GM18517 (cell line): ENCODE results near the gene ATP9A.
"Not testable (repeated sequence)": the region's sequence is repeated elsewhere in the genome, so short reads cannot be mapped to it uniquely, and the experiment has no call there.

Experiments used
- ATAC-seq: cut with Tn5 transposase; IDR thresholded peaks from one replicate; pipeline ENCODE4 v1.9.1; 2021; ENCODE audit warnings: mild to moderate bottlenecking, moderate library complexity; ENCODE audit not compliant: unreplicated experiment

The ATP9A gene, protein sequence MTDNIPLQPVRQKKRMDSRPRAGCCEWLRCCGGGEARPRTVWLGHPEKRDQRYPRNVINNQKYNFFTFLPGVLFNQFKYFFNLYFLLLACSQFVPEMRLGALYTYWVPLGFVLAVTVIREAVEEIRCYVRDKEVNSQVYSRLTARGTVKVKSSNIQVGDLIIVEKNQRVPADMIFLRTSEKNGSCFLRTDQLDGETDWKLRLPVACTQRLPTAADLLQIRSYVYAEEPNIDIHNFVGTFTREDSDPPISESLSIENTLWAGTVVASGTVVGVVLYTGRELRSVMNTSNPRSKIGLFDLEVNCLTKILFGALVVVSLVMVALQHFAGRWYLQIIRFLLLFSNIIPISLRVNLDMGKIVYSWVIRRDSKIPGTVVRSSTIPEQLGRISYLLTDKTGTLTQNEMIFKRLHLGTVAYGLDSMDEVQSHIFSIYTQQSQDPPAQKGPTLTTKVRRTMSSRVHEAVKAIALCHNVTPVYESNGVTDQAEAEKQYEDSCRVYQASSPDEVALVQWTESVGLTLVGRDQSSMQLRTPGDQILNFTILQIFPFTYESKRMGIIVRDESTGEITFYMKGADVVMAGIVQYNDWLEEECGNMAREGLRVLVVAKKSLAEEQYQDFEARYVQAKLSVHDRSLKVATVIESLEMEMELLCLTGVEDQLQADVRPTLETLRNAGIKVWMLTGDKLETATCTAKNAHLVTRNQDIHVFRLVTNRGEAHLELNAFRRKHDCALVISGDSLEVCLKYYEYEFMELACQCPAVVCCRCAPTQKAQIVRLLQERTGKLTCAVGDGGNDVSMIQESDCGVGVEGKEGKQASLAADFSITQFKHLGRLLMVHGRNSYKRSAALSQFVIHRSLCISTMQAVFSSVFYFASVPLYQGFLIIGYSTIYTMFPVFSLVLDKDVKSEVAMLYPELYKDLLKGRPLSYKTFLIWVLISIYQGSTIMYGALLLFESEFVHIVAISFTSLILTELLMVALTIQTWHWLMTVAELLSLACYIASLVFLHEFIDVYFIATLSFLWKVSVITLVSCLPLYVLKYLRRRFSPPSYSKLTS

DNA sequence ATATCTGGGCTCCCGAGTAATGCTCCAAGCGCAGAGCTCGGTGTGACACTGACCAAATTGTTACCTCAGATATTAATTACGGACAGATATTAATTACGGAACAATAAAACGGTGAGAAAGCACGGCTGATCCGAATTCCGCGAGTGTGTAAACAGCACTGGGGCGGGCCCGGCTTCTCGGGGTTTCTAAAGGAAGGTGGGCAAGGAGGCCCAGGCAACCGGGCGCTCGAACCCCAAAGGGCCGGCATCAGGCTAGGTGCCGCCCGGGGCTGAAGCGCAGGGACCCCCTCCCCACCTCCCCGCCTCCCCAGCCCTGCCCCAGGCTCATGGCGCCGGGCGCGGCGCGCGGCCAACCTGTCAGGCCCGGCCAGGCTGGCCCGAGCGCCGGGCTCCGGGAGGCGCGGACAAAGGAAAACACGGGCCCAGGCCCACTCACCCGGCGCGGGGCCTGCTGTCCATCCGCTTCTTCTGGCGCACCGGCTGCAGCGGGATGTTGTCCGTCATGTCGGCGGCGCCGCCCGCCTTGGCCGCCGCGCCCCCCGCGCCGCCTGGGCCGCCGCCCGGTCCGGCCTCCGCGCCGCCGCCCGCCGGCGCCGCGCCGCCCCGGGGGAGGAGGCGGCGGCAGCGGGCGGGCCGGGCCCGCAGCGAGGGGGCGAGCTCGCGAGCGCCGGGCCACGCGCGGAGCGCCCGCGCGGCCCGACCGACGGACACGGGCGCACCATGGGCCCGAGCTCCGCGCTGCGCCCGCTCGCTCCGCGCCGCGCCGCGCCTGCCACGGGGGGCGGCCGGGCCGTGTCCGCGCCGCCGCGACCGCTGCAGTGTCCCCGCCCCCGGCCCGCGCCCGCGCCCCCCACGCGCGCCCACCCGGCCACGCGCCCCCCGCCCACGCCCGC lies at the start of gene ATP9A:
TSS of gene ATP9A (minus strand) at position 524 of the 892 bp plus-strand sequence. CDS start at position 503, 21 bp downstream.
- ATAC-seq = no peak

DNA sequence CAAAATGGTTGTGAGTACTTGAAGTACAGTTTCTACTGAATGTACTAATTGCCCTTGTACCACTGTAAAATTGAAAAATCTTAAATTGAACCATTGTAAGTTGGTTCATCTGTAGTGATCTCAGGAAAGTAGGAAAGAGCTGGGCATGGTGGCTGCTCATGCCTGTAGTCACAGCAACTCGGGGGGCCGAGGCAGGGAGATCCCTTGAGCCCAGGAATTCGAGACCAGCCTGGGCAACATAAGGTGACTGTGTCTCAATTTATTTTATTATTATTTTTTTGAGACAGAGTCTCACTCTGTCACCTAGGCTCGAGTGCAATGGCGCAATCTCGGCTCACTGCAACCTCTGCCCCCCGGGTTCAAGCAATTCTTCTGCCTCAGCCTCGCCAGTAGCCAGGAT lies 48.7 kb upstream of the ATP9A start:
- ATAC-seq = not testable (repeated sequence)

DNA sequence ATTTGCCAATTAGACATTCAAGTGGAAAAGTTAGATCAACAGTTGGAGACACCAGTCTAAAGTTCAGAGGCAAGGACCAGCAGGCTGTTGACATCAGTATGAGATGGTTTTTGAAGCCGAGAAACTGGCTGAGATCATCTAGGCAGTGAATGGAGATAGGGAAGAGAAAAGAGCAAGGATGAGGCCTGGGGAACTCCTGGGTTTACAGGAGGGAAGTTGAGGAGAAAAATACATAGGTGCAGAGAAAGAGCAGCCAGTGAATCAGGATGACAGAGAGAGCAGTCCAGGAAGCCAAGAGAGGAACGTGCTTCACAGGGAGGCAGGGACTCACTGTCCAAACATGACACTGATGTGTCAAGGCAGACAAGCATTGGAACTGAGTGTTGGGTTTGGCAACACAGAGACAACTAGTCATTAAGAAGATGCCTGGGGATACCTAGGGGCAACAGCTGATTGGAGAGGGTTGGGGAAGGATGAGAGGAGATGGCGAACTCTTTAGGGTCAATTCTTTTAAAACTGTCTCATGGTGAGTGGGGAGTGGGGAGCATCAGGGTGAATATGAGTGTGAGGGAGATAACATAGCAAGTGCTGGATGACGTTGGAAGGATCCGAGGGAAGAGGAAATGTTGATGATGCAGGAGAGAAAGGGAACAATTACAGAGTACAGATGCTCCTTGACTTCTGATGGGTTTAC lies 47.3 kb upstream of the ATP9A start:
- ATAC-seq = no peak

DNA sequence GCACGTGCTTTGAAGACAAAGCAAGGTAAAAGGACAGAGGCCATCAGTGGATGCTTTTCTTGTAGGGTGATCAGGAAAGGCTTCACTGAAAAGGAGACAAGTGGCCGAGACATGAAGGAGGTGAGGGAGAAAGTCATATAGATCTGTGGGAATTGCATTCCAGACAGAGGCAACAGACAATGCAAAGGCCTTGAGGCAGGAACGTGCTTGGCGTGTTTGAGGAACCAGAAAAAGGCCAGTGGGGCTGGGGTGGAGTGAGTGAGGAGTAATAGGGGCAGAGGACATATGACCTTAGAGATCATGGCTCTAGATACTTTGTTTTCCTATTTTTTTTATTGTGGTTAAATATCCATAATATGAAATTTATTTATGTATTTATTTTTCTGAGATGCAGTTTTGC lies 44.7 kb upstream of the ATP9A start:
- ATAC-seq = no peak

DNA sequence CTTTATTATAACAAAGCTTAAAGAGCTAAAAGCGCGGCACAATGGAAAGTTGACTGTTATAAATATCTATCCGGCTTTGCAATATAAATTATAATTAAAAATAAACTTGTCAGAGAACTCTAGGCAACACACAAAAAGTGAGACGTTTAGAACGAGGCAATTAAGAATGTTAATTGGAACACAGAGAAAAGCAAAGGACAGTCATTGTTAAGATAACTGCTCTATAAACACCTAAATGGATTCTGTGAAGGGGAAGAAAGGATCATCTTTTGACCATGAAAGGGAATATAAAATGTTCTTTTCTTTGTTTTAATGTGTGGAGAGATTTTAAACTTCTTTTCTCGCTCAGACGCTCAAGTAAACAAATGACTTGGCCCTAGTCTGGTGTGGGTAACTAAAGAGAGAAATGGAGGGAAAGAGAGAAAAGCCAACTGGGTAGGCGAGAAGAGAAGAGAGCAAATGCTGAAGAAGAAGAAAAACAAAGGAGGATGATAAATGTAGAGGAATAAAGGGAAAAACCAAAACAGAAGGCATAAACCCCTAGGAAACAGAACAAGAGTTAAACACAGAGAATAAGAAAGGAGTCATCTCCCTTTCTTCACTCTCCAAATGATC lies 43.4 kb upstream of the ATP9A start:
- no peak for ATAC-seq

DNA sequence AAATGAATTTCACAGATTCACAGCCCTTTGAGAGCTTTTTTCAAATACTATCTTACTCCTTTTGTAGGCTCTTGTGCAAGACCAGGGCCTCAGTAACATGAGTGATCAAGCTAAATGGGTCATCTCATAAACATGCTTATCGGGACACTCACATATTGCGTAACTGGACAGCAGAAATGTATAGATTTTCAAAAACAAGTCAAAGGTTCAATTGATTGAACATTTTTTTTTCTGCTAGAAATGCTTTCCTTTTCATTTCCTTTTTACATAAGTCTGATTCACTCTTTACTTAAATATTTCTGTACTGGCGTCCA lies 42.8 kb upstream of the ATP9A start:
- no peak for ATAC-seq

DNA sequence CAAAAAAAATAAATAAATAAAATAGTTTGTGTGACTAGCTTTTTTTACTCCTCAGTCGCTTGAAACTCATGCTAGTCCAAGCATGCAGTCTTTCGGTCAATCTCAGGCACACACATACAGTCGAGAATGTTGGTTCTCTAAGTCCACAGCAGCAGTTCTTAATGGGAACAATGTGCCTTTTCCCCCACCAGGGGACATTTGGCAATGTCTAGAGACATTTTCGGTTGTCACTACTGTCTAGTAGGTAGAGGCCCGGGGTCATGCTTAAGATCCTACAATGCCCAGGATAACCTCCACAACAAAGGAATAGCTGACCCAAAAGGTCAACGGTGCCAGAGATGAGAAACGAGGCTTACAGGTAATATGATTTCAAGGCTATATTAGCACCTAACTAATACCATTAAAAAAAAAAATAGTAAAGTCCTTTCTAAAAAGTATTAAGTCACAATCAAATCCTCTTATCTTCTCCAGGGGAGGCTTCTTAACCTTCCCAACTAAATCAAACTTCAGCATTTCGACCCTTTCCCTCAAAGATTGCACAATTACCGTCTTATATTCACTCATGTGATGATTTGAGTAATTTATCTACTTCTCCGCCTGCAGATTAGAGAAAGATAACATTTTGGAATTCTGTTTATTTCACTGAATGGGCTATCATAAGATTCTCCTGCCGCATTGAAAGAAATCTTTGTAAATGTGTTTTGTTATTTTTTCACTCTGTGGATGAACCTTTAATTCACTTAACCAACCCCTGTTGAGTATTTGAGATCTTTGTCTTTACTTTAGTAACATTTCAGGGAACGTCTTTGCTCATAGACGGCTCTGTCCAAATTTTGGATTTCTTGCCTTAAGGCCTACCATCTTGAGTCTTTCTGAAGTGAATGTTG lies 42.2 kb upstream of the ATP9A start:
- no peak for ATAC-seq

DNA sequence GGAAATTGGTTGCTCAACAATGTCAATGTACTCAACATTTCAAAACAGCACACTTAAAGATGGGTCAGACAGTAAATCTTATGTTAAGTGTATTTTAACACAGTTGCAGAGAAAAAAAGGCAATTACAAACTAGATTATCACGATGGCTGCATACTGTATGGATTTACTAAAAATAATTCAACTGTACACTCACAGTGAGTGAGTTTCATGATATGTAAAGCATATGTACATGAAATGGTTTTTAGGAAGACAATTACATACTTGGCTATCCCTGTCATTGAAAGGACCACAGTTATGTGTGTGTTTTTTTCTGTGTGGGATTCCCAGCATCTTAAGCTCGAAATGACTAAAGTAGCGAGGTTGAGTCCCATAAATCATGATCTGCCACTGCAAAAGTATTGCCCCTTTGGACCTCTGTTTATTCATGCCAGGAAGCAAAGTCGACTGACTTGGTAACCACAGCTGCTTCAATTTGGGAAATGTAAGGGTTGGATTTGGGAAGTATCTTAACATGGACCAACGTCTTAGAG lies 39.6 kb upstream of the ATP9A start:
- no peak for ATAC-seq

DNA sequence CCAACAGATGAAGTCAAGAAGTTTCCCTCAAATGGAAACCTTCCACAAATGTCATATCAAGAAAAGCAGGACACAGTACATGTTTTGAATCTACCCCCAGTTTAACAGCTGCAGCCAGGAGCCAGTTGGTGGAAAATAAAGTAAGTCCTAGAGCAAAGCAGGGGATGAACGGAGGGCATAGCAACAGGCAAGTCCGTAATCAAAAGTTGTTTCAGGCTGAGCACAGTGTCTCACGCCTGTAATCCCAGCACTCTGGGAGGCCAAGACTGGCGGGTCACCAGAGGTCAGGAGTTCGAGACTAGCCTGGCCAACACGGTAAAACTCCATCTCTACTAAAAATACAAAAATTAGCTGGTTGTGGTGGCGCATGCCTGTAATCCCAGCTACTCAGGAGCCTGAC lies 36.6 kb upstream of the ATP9A start:
- ATAC-seq = no peak

DNA sequence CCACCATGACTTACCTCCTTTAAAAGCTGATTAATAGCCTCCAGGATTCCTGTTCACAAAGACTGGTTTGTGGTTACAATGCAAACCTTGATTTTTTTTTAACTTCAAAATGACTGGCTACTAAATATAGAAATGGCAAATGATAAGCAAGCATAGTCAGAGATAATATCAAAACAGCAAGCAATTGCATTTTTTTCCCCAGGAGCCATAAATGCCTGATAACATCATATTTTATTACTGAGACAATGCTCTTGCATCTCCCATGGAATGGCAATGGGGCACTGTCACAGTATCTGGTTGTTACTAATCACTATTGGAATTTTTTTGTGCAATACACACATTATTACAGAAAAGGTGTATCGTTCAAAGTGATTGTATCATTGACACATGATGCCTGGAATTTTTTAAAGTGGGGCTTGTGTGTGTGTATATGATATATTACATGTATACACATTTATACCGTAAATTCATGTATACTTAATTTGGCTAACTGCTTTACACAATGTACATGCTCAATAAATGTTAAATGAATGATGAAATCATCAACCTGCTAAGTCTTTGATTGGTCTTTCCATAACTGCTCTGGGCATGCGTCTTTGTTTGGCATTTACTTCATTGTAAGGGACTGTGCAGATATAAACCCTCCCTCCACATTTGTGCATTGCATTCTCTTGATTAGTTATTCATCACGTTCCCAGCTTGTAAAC lies 35.1 kb upstream of the ATP9A start:
- ATAC-seq = no peak

DNA sequence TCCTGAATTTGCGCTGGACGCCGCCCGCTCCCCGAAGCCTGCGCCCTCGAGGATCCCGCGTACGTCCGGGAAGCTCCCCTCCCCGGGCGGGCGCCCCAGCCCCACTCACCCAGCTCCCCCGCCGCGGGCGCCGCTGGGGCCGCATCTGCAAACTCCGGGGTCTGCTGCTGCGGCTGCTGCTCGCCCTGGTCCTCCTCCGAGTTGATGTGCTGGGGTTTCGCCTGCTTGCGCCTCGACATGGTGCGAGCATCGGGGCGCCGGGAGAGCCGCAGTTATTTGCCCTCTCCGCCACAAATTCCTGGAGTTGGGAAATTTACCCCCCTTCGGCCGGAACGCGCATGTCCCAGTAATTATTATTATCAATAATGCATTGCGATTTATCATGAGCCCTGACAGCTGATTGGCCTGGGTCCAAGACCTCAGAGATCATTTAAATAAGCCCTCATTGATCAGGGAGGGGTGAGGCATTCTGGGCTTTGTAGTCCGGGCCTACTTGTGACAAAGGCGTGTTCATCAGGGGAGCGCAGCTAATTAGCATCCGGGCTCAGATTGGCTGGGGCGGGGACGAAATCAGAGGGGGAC lies 34.1 kb upstream of the ATP9A start, which contains the start of gene SALL4:
TSS of gene SALL4 (minus strand) at position 352 of the 582 bp plus-strand sequence. CDS start at position 239, 113 bp downstream.
- ATAC-seq = no peak

DNA sequence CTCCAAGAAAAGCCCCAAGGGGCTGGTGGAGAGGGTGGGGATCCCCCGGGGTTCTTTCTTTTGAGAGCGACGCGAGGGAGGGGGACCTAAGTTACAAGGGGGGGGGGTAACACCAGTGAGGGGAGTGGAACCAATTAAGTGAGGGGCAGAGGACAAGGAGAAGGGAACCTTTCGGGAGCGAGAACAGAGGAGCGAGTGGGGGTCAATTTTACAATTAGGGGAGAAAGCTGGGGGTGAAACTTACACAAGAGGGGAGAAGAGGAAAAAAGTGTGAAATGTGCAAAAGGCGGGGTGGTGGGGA lies 33.6 kb upstream of the ATP9A start:
- no peak for ATAC-seq

DNA sequence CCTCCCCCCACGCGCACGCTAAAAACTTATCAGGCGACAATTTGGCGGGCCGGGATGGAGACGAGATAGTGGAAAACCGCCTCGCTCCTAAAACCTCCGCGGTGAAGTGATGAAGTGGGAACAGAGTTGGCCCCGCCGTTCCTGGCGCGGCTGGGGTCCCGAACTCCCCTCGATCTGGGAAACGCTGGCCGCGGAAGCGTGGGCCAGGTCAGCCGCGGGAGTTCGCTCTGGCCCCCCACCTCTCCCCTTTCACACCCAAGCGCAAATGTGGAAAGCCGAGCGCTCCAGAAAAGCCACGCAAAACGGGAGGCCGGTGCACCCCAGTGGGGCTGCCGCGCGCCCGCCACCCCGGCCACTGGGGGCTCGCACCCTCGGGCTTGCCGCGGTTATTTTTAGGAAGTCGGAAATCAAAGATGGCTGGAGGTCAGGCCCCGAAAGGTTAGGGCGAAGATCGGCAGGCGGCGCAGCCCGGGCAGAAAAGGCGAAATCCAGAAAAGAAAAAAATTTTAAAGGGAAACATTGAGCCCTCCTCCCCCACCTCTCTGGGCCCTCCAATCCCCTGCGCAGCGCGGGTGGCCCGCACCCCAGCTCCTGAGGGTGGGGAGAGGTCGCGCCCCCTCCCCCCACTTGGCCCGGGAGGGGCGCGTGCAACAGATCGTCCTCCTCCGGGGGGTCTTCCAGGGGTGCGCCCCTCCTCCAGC lies 33.1 kb upstream of the ATP9A start:
- ATAC-seq = no peak

DNA sequence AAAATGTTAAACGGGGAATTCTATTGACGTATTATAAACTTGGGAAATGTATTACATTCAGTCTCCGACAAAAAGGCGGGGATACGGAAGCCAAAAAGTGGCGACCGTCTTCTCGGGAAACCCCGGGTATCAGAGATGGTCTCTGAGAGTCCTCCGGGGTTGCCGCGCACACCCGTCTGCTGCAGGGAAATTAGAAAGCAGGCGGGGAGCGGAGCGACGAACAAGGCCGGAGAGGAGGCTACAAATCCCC lies 32.6 kb upstream of the ATP9A start:
- ATAC-seq = no peak

DNA sequence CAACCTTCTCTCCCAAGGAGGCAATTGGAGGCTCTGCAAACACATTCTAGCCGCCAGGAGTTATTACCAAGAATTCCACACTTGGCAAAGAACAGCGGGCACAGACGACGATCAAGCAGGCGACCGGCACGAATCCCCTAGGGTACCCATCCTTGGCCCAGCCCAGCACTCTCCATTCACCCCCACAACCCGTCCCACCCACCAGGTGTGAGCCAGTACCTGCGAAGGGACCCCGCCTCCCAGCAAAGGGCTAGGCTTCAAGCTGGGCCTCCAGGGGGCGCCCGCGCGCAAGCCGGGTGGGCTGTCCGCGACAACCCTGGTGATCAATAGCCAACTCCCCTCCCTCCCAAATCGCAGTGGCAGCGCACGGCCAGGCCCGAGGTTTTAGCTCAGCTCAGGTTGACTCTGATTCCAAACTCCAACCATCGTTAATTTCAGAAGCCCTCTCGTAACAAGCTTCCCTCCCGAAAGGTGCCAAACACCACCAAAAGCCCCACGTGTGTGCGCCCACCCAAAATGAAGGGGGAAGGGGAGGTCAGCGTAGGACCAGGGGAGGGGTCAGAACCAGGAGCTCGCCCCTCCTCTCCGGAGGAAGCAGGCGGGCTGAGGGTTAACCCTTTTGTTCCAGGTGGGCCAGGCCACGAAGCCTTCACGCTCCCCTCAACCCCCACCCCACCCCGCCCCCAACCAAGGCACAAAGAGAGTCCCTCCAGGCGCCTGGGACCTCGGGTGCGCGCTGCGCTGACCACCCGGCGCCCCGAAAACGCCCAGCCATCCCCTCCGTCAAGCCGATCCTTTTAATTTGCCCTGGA lies 32.1 kb upstream of the ATP9A start:
- ATAC-seq = no peak

DNA sequence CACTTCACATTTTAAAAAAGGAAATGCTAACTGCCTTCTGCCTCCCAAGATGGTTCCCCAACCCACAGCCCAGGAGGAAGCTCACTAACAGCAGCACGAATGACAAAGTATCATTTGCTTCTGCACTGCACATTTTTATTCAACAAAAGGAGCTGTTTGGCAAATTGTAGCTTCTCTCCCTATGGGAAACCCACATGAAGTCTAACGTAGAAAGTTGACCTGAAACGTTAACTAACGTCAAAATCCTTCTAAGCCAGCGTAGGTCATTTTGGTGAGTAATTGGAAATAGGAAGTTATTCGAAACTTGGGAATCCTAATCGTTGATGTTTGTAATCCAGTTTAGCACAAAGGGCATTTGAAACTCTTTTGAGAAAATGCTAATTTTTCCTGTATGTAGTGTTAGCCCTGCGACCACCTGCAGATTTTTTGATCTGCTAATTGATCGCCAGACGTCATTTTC lies 31.2 kb upstream of the ATP9A start:
- ATAC-seq = no peak
